C4-2B (cell line): ENCODE results near the gene ERBB4.

Experiments used
- H3K27ac ChIP-seq: fragments of 450-650 bp; 2 replicates; pipeline ENCODE4 v1.5.1; 2017
- CTCF ChIP-seq: fragments of 450-650 bp; conservative IDR thresholded peaks from 2 replicates; pipeline ENCODE4 v1.5.1; 2017; ENCODE audit warnings: mild to moderate bottlenecking
- ZFX ChIP-seq: fragments of 450-650 bp; IDR thresholded peaks from 2 replicates; pipeline ENCODE4 v1.6.1; 2017

The ERBB4 gene

GRCh38 chr2:212361174-212361756, 177.3 kb downstream of the ERBB4 start:
- TF ChIP-seq CTCF (no peak), ZFX (no peak)
- H3K27ac ChIP-seq = no peak overlapping the region

- H3K27ac ChIP-seq = no peak overlapping the region
- TF ChIP-seq ZFX = no peak
- no peak for TF ChIP-seq CTCF
Observed at GRCh38 chr2:212360068-212360460, 178.5 kb downstream of the ERBB4 start.

GRCh38 chr2:212359425-212360067, 179.1 kb downstream of the ERBB4 start:
- TF ChIP-seq CTCF (no peak), ZFX (no peak)
- H3K27ac ChIP-seq = no peak overlapping the region

GRCh38 chr2:212357606-212358005, 181.0 kb downstream of the ERBB4 start:
- TF ChIP-seq ZFX = no peak
- no peak overlapping the region for H3K27ac ChIP-seq

GRCh38 chr2:212354382-212354781, 184.2 kb downstream of the ERBB4 start:
- no peak overlapping the region for H3K27ac ChIP-seq
- TF ChIP-seq ZFX = no peak
- no peak for TF ChIP-seq CTCF

- no peak for TF ChIP-seq ZFX
- TF ChIP-seq CTCF = no peak
- H3K27ac ChIP-seq = no peak overlapping the region
Observed at GRCh38 chr2:212348501-212348900, 190.1 kb downstream of the ERBB4 start.

GRCh38 chr2:212346865-212347264, 191.7 kb downstream of the ERBB4 start:
- no peak for TF ChIP-seq CTCF
- TF ChIP-seq ZFX = no peak

GRCh38 chr2:212345966-212346365, 192.6 kb downstream of the ERBB4 start:
- TF ChIP-seq ZFX = no peak
- no peak for TF ChIP-seq CTCF
- no peak overlapping the region for H3K27ac ChIP-seq

More at GRCh38 chr2:212346865-212347264, 191.7 kb downstream of the ERBB4 start:
- H3K27ac ChIP-seq = no peak overlapping the region
